Right ventricle myocardium inferior (tissue), 1 donor: ENCODE data around the gene MRAP. TPM values are rescaled to one million over a fixed set of nuclear protein-coding genes. Genes with fewer than 3 reads are reported as not detected.

Experiments
- ATAC-seq: fragments of 200-7000 bp; cut with Tn5 transposase; one replicate; pipeline ENCODE4 v1.9.1; 2020; ENCODE audit warnings: mild to moderate bottlenecking, moderate library complexity
- DNase-seq: peaks from one replicate; pipeline ENCODE4 v3.0.0; 2021; ENCODE audit errors: missing footprints
- intact Hi-C: fragments of 100-400 bp; cut with DNase I; formaldehyde crosslinking; loops from one replicate; pipeline ENCODE4 v1.11.0; 2022
- total RNA-seq: library from RNA; stranded (reverse); fragmentation: NEBNext Ultra II Directional; extraction: Animal tissue kit (Norgen Biotek cat#: 25700); gene quantifications from one replicate; pipeline ENCODE4 v1.2.1, GENCODE V29; 2021
- donor health status: DM: no; HTN: yes; CAD: no; lungs with severe emphysema.

MRAP gene
- total RNA-seq, 1 donor from 2014 or later = 1.4 TPM

GRCh38 chr21:32316361-32317215, 17.9 kb downstream of the MRAP start:
- ATAC-seq = no peak
- intact Hi-C loops = no loop called here
- DNase-seq = no peak

GRCh38 chr21:32317726-32318125, 19.1 kb downstream of the MRAP start:
- ATAC-seq (no peak), DNase-seq (no peak)
- intact Hi-C loops = no loop called here

DNA sequence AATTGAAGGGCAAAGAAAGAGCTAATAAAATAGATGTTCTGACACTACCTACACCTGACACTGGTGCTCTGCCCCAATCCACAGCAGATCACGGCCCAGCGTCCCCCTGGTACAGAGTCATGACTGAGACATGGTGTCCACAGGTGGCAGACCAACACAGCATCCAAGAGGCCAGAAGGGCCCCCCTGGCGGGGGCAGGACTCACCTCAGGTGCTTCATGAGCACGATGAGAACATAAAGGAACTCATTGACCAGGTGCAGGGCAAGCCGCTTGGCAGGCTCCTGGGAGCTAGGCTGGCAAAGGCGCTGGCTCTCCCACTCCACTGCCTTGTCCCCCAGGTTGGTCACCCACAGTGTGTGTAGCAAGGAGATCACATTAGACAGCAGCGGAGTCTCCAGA, 20.4 kb downstream of the MRAP start:
- ATAC-seq (no peak), DNase-seq (no peak)
- intact Hi-C loops = no loop called here

DNA sequence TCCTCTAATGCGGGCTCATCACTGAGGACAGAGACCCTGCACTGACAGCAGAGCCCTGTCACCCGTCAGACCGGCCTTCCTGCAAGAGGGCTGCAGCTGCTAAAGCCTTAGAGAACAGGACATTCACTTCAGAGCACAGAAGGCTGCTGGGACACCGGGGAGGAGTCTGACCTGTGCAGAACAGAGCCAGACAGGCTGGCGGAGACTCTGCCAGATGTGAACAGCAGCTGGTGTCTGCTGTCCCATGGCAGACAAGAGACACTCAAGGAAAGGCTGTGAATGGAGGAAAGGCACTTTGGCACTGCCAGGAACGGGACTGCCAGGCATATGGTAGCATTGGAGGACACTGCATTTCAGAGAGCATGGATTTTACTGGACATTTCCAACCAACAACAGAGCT, 21.4 kb downstream of the MRAP start:
- no peak for ATAC-seq
- intact Hi-C loops = no loop called here
- no peak for DNase-seq

- ATAC-seq (no peak), DNase-seq (no peak)
Measured at GRCh38 chr21:32320726-32321125, 22.1 kb downstream of the MRAP start.

GRCh38 chr21:32321480-32321879, 22.8 kb downstream of the MRAP start:
- ATAC-seq = no peak
- intact Hi-C loops = no loop called here
- no peak for DNase-seq

More at GRCh38 chr21:32320726-32321125, 22.1 kb downstream of the MRAP start:
- intact Hi-C loops = no loop called here

DNA sequence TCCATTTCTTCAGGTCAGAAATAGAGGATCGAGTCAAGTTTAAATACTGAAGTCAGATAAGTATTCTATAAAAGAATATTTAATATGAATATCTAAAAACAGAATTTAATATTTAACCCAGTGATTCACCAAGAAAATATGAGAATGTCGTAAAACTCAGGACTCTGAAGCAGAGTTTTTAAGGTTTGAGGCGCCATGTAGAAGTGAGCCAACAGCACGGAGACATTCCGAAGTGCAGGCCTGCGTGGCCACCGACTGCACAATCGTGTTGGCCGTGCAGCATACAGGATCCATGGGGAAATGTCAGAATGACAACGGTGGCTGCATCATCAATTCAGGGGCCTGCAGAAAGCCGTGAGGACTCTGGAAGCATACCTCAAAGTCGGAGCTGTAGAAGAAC, 23.4 kb downstream of the MRAP start:
- DNase-seq (no peak), ATAC-seq (no peak)
- intact Hi-C loops = no loop called here

DNA sequence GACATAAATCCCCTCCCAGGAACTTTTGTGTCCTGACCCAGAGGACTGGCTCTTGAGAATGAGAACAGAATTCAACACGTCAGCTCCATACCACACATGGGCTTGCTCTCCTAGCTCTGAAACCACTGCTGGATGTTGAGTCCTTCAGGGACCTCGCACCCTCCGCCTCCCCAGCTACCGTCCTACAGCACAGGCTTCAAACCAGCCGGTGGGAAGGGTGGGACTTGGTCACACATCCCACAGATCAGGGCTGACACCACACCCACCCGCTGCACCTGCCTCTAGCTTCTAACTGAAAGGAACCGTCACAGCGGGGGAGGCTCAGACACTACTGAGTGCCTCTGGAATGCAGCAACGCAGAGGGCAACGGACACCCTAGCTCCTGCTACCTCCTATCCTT, 24.0 kb downstream of the MRAP start:
- ATAC-seq (no peak), DNase-seq (no peak)
- intact Hi-C loops = no loop called here

- ATAC-seq (no peak), DNase-seq (no peak)
- intact Hi-C loops = no loop called here
Measured at GRCh38 chr21:32325706-32326105, 27.1 kb downstream of the MRAP start.

DNA sequence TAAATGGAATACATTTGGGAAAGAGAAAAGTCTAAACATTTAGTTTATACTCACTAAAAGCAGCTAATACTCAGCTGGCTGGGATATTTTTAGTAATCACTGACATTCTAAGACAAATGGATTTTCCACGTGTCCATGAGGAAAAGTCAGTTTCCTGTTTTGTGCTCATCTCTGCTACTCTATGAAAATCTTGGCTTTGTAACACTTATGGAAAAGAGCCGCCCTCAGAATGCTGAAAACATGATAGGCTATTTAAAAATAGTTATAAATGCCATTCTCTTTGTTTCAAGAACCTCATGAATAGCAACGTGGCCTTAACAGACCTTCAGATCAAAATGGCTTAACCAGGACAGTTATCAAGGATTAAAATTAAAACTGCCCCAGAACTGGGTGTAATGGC, 29.9 kb downstream of the MRAP start:
- intact Hi-C loops = no loop called here
- peak; percentile 24 for ATAC-seq
- no peak for DNase-seq

DNA sequence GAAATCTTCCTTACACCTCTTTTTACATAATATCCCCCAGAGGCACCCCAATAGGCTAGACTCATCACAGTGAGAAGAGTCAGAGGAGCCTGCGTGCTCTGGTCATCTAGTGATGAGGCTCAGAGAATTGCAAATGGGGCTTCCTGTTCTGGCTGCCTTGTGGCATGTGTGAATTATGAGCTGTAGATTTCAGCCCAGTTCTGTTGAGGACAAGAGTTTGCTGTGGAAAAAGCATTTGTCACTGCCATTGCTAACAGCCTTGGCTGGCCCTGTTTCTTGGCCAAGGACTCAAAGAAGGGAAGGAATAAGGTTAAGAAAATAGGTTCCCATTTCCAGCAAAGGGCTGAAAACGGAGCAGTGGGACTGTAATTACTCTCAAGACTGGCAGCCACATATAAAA, 30.7 kb downstream of the MRAP start:
- no peak for ATAC-seq
- no peak for DNase-seq

DNA sequence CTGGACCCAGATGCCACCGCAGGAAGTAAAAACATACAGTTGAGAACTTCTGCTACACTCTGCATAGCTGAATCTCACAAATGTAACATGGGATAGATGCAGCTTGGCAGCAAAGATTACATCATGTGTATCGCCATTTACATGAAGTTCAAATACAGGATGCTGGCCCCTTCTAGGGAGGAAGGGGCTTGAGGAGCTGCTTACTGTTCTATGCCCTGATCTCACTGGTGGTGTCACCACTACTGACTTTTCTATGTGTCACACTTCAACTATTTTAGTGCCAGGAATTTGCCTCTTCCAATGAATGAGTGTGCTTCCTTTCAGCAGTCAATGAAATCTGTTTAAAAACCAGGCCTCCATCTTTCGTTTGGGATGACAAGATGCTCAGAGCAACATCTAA, 31.1 kb downstream of the MRAP start:
- DNase-seq = no peak
- ATAC-seq = no peak
- intact Hi-C loops = no loop called here

More for the DNA sequence above, 30.7 kb downstream of the MRAP start:
- intact Hi-C loops = no loop called here

DNA sequence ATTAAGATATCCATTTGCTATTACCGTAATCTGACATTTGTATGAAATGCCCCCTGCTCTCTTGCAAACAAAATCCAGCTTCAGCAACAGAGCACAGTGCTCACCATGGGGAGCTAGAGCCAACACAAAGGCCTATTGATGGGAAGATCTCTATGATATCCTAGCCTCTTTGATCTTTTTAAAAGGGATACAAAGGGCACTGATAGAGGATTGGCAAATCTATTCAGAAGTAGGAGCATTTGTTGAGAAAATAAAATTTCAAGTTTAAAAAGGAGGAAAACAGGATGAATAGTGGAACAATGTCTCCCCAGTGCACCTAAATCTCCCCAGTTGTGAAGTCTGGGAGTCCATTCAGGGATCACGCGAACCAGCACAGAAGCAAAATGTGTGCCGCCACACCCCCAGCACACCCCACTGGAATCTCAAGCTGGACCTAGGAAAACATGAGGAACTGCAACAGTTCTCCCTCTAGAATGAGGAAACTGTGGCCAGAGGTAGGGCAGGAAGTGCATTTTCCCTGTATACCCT, 32.2 kb downstream of the MRAP start:
- ATAC-seq = no peak
- DNase-seq = no peak
- intact Hi-C loops = no loop called here

- ATAC-seq (no peak), DNase-seq (no peak)
- intact Hi-C loops = no loop called here
Measured at GRCh38 chr21:32331444-32332305, 33.0 kb downstream of the MRAP start.

GRCh38 chr21:32332463-32332951, 33.9 kb downstream of the MRAP start:
- intact Hi-C loops = no loop called here
- DNase-seq = no peak
- no peak for ATAC-seq

DNA sequence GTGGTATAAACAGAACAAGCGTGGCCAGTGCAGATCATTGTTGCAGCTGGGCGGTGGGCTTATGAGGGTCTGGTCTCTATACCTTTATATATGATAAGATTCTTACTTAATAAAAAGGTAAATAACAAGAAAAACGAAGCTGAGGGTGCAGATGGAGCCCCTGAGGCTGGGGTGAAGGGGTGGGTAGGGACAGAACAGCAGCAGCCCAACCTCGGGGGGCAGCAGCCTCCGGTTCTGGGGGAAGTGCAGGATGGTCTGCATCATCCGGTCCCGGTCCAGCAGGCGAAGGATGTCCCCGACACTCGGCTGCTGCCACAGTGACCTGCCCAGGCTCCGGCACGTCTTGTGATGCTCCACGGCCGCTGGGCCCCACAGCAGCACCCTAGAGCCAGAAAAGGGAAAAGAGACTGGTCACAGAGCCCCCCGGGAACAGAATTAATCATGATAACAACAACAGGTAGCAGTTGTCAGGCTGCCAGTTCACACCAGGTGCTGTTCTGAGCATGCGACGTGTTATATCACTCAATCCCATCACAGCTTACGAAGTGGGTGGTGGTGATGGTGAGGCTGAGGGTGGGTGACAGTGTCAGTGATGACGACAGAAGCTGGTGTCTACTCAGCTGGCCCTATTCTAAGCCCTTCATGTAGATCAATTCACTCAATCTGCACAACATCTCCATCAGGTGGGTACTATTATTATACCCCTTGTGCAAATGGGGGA, 35.5 kb downstream of the MRAP start:
- intact Hi-C loops = no loop called here
- no peak for ATAC-seq
- no peak for DNase-seq

DNA sequence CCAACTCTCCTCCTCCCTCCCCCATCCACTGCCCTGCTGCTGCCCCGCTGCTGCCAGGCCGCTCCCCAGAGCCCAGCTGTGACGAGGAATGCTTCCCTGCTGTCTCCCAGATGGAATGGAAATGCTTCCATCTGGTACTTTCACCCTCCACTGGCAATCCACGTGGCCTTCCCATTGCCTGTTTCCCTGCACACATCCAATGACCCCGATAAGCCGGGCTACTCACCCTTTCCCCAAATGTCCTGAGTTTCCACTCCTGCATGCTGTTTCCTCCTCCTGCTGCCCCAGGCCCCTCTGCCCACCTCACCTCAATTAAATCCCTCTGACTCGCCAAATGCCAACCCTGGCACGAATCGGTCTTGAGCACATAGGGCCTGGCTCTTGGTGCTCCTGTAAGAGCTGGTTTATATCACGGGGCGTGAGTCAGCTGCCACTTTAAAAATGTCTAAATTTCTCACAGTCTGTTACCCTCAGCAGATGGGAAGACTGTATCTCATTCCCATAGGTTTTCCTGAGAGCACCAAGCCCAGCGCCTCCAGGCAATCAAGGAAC, 36.4 kb downstream of the MRAP start:
- intact Hi-C loops = no loop called here
- DNase-seq (no peak), ATAC-seq (no peak)

- intact Hi-C loops = no loop called here
- ATAC-seq (peak; percentile 15), DNase-seq (no peak)
Measured at GRCh38 chr21:32335601-32336575, 37.2 kb downstream of the MRAP start.
